AG04450 (cell line): ENCODE results near the gene NCOA3. TPM values are rescaled to one million over a fixed set of nuclear protein-coding genes. Genes with fewer than 3 reads are reported as not detected.

Experiments
- CTCF ChIA-PET: fragments of 300-600, 350-600 bp; formaldehyde crosslinking; extraction: SDS; loops from one replicate; lab custom pipeline; 2022; ENCODE audit warnings: antibody characterized with exemption, inconsistent platforms; lab: Charles Lee
- POLR2A ChIA-PET: fragments of 350-600 bp; formaldehyde crosslinking; extraction: SDS; loops from one replicate; lab custom pipeline; 2021; ENCODE audit warnings: antibody characterized with exemption, inconsistent platforms; lab: Yijun Ruan, JAX
- DNase-seq: peaks from one replicate; pipeline ENCODE4 v3.0.0-alpha.2; 2011; ENCODE audit warnings: low read depth, low spot score
- H3K27ac ChIP-seq: one replicate; pipeline ENCODE4 v1.5.1; 2012; ENCODE audit warnings: low read depth, low read length, control low read depth
- H3K27me3 ChIP-seq: one replicate; pipeline ENCODE4 v1.6.0; 2012; ENCODE audit warnings: low read length; ENCODE audit not compliant: control insufficient read depth, insufficient read depth
- H3K4me3 ChIP-seq: 2 replicates; pipeline ENCODE4 v1.5.1; 2011; ENCODE audit warnings: mild to moderate bottlenecking, low read depth, low read length, control low read depth
- H3K9me3 ChIP-seq: 2 replicates; pipeline ENCODE4 v1.5.1; 2012; ENCODE audit warnings: low read length; ENCODE audit not compliant: control insufficient read depth, insufficient read depth
- polyA plus RNA-seq: library from polyadenylated mRNA; depleted of rRNA; stranded (reverse); fragments of >200 nt; gene quantifications from 2 replicates; pipeline ENCODE4 v1.2.3, GENCODE V29; 2011
- TF ChIP-seq, protein P1 (sequence below): IDR thresholded peaks from 2 replicates; pipeline ENCODE4 v1.5.1; 2011; ENCODE audit warnings: low read depth, low read length, control low read depth, inconsistent platforms

NCOA3 gene
- polyA plus RNA-seq, 1 experiment: 25.4 TPM

DNA sequence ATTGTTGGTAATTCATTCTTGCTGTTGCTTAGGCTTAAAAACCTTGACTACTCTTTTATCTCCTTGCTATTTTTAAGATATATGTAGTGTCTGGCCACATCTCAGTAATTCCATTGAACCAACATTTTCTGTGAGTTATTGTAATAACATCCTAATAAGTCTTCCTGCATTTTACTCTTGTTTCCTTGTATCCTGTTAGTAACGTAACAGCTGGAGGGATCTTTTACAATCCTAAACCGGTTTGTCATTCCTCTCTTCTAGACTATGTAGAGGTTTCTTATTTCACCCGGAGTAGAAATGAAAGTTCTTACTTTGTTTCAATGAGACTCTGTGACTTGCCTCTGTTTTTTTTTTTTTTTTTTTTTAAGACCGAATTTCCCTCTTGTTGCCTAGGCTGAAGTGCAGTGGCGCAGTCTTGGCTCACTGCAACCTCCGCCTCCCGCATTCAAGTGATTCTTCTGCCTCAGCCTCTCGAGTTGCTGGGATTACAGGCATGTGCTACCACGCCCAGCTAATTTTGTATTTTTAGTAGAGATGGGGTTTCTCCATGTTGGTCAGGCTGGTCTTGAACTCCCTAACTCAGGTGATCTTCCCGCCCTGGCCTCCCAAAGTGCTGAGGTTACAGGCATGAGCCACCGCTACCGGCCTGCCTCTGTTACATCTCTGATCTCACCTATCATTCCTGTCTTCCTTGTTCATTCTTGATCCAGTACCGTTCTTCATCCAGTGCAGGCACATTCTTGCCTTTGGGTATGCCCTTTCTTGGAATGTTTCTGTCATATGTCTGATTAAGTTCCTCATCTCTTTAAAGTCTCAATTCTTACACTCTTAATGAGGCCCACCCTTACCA lies 44.7 kb downstream of the NCOA3 start:
- H3K4me3 ChIP-seq: no peak overlapping the region
- CTCF ChIA-PET: no interaction called here

DNA sequence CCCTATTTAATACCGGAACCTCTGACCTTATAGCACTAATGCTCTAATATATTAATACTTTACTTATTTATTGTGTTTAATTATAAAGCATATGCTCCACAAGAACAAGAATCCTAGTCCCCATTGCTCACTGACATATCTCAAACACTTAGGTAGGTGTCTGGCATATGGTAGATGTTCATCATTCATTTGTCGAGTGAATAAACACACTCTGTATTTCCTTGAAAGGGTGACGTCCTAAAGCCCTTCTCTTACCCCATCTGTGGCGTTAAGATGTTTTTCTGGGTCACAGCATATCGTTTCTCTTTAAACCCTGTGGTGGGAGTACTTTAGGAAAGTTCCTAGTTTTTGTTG lies 45.3 kb downstream of the NCOA3 start:
- DNase-seq: no peak
- ChIA-PET CTCF (no interaction called here), POLR2A (no interaction called here)
- Histone ChIP-seq H3K9me3 (no peaks in the 10 kb centered on the region), H3K27ac (no peak overlapping the region), H3K4me3 (no peak overlapping the region), H3K27me3 (no peaks in the 10 kb centered on the region)
- TF ChIP-seq, protein P1, sequence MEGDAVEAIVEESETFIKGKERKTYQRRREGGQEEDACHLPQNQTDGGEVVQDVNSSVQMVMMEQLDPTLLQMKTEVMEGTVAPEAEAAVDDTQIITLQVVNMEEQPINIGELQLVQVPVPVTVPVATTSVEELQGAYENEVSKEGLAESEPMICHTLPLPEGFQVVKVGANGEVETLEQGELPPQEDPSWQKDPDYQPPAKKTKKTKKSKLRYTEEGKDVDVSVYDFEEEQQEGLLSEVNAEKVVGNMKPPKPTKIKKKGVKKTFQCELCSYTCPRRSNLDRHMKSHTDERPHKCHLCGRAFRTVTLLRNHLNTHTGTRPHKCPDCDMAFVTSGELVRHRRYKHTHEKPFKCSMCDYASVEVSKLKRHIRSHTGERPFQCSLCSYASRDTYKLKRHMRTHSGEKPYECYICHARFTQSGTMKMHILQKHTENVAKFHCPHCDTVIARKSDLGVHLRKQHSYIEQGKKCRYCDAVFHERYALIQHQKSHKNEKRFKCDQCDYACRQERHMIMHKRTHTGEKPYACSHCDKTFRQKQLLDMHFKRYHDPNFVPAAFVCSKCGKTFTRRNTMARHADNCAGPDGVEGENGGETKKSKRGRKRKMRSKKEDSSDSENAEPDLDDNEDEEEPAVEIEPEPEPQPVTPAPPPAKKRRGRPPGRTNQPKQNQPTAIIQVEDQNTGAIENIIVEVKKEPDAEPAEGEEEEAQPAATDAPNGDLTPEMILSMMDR: no peak

More for the DNA sequence above, 44.7 kb downstream of the NCOA3 start:
- POLR2A ChIA-PET: interaction anchor here (0.7 to 1.0 kb wide), 2 partner anchors 10 to 15 kb away, joined by 4 to 6 read pairs; no protein-coding TSS in a partner anchor
- H3K9me3 ChIP-seq: no peaks in the 10 kb centered on the region
- TF ChIP-seq, protein P1: no peak
- H3K27me3 ChIP-seq: no peaks in the 10 kb centered on the region
- peak overlapping the region; percentile 85 for H3K27ac ChIP-seq
- peak; percentile 83 for DNase-seq

DNA sequence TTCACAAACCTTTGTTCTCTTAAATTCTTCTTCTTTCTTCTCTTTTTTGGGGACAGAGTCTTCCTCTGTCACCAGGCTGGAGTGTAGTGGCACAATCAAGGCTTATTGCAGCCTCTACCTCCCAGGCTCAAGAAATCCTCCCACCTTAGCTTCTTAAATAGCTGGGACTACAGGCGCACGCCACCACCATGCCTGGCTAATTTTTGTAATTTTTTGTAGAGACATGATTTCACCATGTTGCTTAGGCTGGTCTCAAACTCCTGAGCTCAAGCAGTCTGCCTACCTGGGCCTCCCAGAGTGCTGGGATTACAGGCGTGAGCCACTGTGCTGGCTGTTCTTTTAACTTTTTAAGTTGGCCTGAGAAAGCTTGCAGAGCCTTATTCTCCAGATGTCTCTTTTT lies 48.0 kb downstream of the NCOA3 start:
- H3K9me3 ChIP-seq: no peaks in the 10 kb centered on the region
- CTCF ChIA-PET: no interaction called here
- no peak overlapping the region for H3K27ac ChIP-seq
- no peak for DNase-seq
- no peaks in the 10 kb centered on the region for H3K27me3 ChIP-seq
- POLR2A ChIA-PET: no interaction called here
- TF ChIP-seq, protein P1: no peak
- H3K4me3 ChIP-seq: no peak overlapping the region

DNA sequence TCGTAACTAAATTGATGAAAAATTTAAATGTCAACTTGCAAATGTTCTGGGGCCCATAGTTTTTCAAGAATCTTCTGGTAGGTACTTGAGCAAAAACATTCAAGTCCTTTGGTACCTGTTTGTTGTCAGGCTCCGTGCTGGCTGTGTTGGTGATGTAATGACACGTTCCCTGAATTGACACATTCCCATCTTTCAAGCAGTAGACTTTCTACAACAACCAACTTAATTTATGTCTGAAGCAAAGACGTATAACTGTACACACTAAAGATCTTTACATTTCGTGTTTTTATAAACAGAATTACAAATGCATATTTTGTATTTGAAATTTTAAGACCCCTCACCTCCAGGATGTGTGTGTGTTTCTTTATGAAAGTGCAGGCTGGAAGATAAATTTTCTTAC lies 49.5 kb downstream of the NCOA3 start:
- TF ChIP-seq, protein P1: no peak
- no peak for DNase-seq
- H3K9me3 ChIP-seq: no peaks in the 10 kb centered on the region
- H3K4me3 ChIP-seq: no peak overlapping the region
- CTCF ChIA-PET: interaction anchor here (1.0 kb wide), 1 partner anchor 72 kb away, joined by 3 read pairs; no protein-coding TSS in a partner anchor
- H3K27me3 ChIP-seq: no peaks in the 10 kb centered on the region
- no peak overlapping the region for H3K27ac ChIP-seq
- POLR2A ChIA-PET: no interaction called here

DNA sequence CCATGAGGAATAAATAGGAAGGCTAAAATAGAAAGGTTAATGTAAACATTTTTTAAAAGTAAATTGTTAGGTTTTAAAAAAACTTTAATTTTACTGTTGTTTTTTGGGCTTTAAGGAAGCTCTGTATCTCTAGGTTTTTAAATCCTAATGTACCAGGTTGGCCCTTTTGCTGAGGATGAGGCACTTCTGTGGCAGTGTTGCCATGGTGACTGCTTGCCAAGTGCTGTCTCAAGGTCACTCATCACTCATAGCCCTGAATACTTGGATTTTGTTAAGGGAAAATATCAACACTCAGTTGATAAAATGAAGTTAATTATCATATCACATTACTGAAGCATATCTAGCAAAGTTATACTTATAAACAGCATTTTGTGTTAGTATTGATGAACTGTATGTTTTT lies 50.2 kb downstream of the NCOA3 start:
- POLR2A ChIA-PET: no interaction called here
- H3K27ac ChIP-seq: no peak overlapping the region
- CTCF ChIA-PET: interaction anchor here (1.0 kb wide), 1 partner anchor 71 kb away, joined by 3 read pairs; no protein-coding TSS in a partner anchor
- no peak for DNase-seq
- no peaks in the 10 kb centered on the region for H3K9me3 ChIP-seq
- TF ChIP-seq, protein P1: no peak
- no peaks in the 10 kb centered on the region for H3K27me3 ChIP-seq
- H3K4me3 ChIP-seq: no peak overlapping the region
